WERI-Rb-1 (cell line): ENCODE measurements around the gene DCC.

Experiments used
- DNase-seq: peaks from one replicate; pipeline ENCODE4 v3.0.0-alpha.2; 2020
- H3K27ac ChIP-seq: fragments of 250-450 bp; sonication (Bioruptor Pico); 2 replicates; pipeline ENCODE4 v1.5.1; 2020; ENCODE audit warnings: mild to moderate bottlenecking, moderate library complexity
- H3K27me3 ChIP-seq: fragments of 250-450 bp; sonication (Bioruptor Pico); 2 replicates; pipeline ENCODE4 v1.5.1; 2021; ENCODE audit warnings: mild to moderate bottlenecking, low read depth, moderate library complexity; ENCODE audit not compliant: insufficient read depth, severe bottlenecking
- H3K36me3 ChIP-seq: fragments of 250-450 bp; sonication (Bioruptor Pico); 2 replicates; pipeline ENCODE4 v1.5.1; 2020; ENCODE audit warnings: mild to moderate bottlenecking, moderate library complexity
- H3K4me3 ChIP-seq: 2 replicates; pipeline ENCODE4 v1.5.1; 2011; ENCODE audit warnings: low read depth, mild to moderate bottlenecking, control low read depth, low read length
- H3K9me3 ChIP-seq: fragments of 250-450 bp; sonication (Bioruptor Pico); 2 replicates; pipeline ENCODE4 v1.5.1; 2021; ENCODE audit warnings: mild to moderate bottlenecking, moderate library complexity; ENCODE audit not compliant: severe bottlenecking
- CTCF ChIP-seq: IDR thresholded peaks from 2 replicates; pipeline ENCODE4 v1.5.1; 2011; ENCODE audit warnings: low read depth, mild to moderate bottlenecking, control low read depth, inconsistent platforms, low read length

The DCC gene

GRCh38 chr18:52409727-52410126 lies 69.7 kb downstream of the DCC start:
- DNase-seq = no peak
- no peak overlapping the region for H3K4me3 ChIP-seq
- TF ChIP-seq CTCF = peak; percentile 27; the same call in 1 of the 2 replicates
- H3K9me3 ChIP-seq = no peaks in the 10 kb centered on the region
- H3K27me3 ChIP-seq = no peaks in the 10 kb centered on the region
- no peaks in the 10 kb centered on the region for H3K36me3 ChIP-seq
- H3K27ac ChIP-seq = no peak overlapping the region

GRCh38 chr18:52415131-52415530 lies 75.1 kb downstream of the DCC start:
- Histone ChIP-seq H3K27ac (no peak overlapping the region), H3K4me3 (no peak overlapping the region), H3K9me3 (no peaks in the 10 kb centered on the region), H3K36me3 (no peaks in the 10 kb centered on the region), H3K27me3 (no peaks in the 10 kb centered on the region)
- TF ChIP-seq CTCF = no peak
- no peak for DNase-seq

GRCh38 chr18:52422985-52423601 lies 83.1 kb downstream of the DCC start:
- H3K27ac ChIP-seq = no peak overlapping the region; the same call in 1 of the 2 replicates
- no peaks in the 10 kb centered on the region for H3K36me3 ChIP-seq
- peak; percentile 49 for TF ChIP-seq CTCF
- peak; percentile 70 for DNase-seq
- no peak overlapping the region for H3K4me3 ChIP-seq
- H3K9me3 ChIP-seq = no peaks in the 10 kb centered on the region
- H3K27me3 ChIP-seq = no peaks in the 10 kb centered on the region

GRCh38 chr18:52426041-52426440 lies 86.0 kb downstream of the DCC start:
- Histone ChIP-seq H3K27ac (no peak overlapping the region), H3K27me3 (no peaks in the 10 kb centered on the region), H3K4me3 (no peak overlapping the region), H3K36me3 (no peaks in the 10 kb centered on the region), H3K9me3 (no peaks in the 10 kb centered on the region)
- no peak for TF ChIP-seq CTCF
- DNase-seq = no peak

- no peak for DNase-seq
- no peaks in the 10 kb centered on the region for H3K27me3 ChIP-seq
- no peak overlapping the region for H3K4me3 ChIP-seq
- H3K36me3 ChIP-seq = no peaks in the 10 kb centered on the region
- no peak for TF ChIP-seq CTCF
- H3K27ac ChIP-seq = no peak overlapping the region
- H3K9me3 ChIP-seq = no peaks in the 10 kb centered on the region
These were observed 86.5 kb downstream of the DCC start for GRCh38 chr18:52426462-52426861.

- no peak for TF ChIP-seq CTCF
- Histone ChIP-seq H3K27me3 (no peaks in the 10 kb centered on the region), H3K9me3 (no peaks in the 10 kb centered on the region), H3K36me3 (no peaks in the 10 kb centered on the region), H3K4me3 (no peak overlapping the region), H3K27ac (no peak overlapping the region)
- DNase-seq = no peak
These were observed 87.7 kb downstream of the DCC start for GRCh38 chr18:52427521-52428175.
